Measurements from ENCODE around the gene EHMT2.

Gene EHMT2

DNA sequence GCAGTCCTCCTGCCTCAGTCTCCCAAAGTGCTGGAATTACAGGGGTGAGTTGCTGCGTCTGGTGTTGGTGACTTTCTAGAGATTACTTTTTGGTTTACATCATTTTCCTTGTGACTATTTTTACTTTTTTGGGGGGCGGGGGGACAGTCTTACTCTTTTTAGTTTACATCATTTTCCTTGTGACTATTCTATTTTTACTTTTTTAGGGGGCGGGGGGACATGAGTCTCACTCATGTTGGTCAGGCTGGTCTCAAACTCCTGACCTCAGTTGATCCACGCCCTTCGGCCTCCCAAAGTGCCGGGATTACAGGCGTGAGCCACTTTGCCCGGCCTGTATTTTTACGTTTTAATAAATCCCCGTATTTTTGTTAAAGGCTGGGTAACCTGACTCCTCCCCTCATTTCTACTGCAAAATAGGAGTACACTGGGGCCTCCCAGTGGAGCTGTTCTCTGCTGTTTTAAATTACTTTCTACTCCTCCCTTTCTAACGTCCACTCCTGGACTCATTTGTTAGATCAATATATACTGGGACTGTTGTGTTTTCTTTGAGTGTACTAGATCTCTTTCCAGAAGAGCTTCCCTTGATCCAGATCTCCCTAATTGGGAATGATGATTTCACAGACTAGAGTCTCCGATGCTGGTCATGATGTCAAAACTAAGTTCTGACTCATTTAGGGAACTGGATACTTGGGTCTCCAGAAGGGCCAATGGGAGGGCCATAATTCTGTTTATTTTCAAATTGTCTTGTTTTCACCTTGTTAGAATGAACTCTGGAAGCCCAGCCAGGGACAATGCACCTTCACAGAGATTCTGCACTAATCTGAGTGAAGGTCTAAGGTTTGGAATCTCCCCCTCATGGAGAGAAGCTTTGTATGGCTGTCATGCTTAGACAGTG, 60.8 kb downstream of the EHMT2 start:
- no peak for FAIRE-seq

DNA sequence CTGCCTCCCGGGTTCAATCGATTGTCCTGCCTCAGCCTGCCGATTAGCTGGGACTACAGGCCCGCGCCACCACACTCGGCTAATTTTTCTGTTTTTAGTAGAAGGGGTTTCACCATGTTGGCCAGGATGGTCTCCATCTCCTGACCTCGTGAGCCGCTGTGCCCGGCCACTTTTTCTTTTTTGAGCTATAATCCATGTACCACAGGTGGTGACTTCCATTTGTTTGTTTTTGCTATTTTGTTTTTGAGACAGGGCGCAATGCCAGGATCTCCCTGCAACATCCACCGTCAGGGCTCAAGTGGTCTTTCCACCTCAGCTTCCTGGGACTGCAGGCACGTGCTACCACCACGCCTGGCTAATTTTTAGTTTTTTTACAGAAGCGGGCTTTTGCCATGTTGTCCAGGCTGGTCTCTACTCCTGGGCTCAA, 61.4 kb downstream of the EHMT2 start:
- no peak for FAIRE-seq

DNA sequence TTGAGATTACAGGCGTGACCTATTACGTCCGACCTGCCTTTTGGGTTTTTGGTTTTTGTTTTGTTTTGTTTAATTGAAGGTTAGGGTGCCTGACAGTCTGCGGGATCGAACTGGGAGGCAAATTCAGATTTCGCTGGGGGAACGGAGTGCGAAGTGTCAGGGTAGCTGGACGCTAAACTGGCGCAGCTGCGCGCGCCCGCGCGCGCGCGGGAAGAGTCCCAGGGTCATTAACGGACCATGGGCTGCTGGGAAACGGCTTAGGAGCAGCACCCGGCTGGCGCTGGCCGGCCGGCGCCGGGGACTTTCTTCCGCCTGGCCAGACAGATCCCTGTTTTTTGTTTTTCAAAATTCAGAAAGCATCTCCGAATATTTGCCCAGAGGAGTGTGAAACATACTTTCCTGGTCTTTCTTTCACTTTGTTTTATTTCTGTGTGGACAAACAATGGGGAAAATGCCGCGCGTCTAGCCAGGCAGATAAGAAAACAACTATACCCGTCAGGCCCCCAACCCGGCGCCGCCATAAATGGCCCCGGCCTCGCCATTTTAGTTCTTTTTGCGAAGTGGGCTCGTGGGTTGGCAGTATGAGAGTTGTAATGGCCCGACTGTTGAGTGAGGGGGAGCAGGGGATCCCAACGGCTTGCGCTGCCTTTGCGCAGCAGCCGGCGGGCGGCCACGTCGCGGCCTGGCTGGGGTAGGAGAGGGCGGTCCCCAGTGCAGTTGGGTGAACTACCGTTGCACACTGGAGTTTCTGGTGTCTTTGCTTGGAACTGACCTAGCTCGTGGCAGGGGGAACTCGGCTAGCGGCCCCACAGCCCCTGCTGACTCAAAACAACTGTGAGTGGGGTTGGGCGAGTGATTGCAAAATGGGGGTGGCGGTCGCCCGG, 62.9 kb downstream of the EHMT2 start:
- FAIRE-seq: peak; percentile 85

DNA sequence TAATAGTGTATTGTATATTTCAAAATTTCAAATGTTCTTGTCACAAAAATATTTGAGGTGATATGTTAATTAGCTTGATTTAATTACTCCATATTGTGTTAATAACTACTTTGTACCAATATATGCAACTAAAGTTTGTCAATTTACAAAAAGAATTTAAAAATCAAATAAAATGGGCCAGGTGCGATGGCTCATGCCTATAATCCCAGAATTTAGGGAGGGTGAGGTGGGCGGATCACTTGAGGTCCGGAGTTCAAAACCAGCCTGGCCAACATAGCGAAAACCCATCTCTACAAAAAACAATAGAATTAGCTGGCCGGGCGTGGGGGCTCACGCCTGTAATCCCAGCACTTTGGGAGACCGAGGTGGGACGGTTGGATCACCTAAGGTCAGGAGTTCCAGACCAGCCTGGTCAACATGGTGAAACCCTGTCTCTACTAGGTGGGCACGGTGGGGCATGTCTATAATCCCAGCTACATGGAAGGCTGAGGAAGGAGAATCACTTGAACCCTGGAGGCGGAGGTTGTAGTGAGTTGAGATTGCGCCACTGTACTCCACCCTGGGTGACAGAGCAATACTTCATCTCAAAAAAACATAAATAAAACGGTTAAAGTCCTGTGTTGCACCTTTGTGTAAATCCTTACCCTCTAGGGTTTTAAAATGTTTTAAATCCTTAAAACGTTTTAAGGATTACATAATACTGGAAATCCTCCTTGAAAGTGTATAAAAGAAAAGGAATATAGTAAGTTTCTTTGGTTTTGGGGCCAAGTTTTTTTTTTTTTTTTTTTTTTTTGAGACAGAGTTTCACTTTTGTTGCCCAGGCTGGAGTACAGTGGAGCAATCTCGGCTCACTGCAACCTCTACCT, 65.9 kb downstream of the EHMT2 start:
- no peak for FAIRE-seq

DNA sequence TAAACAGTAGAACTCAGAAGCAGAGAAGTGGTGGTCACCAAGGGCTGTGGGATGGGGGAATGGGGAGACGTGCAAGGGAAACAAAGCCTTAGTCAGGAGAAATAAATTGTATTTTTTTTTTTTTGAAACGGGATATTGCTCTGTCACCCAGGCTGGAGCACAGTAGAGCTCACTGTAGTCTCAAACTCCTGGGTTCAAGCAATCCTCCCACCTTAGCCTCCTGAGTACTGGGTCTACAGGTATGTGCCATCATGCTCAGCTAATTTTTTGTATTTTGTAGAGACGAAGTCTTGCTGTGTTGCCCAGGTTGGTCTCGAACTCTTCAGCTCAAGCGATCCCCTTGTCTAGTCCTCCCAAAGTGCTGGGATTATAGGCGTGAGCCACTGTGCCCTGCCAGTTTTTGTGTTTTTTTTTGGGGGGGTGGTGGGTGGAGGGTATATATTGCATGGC, 66.6 kb downstream of the EHMT2 start:
- FAIRE-seq: no peak
